ENCODE results near the gene MYOG.

The MYOG gene

DNA sequence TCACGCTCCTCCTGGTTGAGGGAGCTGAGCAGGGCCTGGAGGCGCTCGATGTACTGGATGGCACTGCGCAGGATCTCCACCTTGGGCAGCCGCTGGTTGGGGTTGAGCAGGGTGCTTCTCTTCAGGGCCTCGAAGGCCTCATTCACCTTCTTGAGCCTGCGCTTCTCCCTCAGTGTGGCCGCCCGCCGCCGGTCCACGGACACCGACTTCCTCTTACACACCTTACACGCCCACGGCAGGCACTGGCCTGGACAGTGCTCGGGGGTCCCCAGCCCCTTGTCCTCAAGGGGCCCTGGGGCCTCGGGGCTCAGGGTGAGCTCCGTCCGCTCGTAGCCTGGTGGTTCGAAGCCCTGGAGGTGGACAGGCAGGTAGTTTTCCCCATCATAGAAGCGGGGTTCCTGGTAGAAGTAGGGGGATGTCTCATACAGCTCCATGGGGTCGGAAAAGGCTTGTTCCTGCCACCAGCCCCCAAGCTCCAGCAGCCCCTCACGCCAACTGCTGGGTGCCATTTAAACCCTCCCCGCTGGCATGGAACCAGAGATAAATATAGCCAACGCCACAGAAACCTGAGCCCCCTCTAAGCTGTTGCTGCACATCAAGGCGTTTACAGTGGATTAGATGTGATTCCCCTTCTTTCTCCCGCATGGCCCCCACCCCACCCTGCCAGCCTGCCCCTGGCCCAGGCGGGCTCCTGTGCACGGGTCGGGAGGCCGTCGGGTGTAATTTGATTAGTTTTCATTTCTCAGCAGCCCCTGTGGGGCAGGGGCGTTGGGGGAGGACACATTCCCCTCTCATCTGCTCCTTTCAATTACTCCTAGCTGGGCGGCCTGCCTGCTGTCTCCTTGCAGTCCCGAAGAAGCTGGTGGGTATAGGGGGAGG lies at the start of gene MYOG:
MYOG (minus strand) TSS at position 485 of the 879 bp plus-strand sequence; CDS start at position 434, 51 bp downstream.
- TF ChIP-seq TCF4 (CRISPR knock-in tag; IDR thresholded peaks at IDR 0.05; ENCODE audit: borderline replicate concordance) (no peak), OSR1 (CRISPR knock-in tag; IDR thresholded peaks at IDR 0.05) (no peak), ESRRG (CRISPR knock-in tag; IDR thresholded peaks at IDR 0.05) (no peak)
- no peak for ATAC-seq

DNA sequence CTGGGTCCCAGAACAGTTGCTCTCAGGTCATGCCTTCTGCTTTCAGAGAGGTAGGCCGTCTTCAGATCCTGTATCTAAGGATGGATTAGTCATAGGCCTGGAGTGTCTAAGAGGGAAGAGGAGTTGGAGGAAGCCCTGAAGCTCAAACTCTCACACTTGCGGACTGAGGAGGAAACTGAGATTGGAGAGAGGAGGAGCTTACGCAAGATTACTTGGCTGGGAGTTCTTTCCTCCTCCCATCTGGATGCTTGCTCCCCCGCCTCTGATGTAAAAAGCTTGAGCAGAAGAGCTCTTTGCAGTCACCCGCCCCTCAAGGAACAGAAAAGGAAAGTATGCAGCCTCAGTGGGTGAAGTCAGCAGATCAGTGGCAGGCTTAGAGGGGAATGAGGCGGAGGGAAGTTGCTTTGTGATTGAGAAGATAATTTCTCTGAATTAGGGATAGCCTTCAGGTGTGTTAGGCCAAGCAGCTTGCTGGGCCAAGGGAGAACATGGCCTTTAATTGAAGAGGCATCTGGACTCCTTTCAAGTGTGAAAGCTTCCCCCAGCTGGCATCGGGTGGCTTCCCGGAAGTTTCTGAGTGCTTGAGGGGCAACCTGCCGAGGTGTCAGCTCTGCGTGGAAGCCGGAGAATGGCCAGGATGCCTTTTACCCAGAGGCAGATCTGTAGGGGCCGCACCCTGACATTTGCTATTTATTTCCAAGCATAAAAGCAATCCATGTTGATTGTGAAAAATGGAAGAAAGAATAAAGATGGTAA lies 48.3 kb upstream of the MYOG start:
- ATAC-seq: no peak
- TF ChIP-seq, protein P1, sequence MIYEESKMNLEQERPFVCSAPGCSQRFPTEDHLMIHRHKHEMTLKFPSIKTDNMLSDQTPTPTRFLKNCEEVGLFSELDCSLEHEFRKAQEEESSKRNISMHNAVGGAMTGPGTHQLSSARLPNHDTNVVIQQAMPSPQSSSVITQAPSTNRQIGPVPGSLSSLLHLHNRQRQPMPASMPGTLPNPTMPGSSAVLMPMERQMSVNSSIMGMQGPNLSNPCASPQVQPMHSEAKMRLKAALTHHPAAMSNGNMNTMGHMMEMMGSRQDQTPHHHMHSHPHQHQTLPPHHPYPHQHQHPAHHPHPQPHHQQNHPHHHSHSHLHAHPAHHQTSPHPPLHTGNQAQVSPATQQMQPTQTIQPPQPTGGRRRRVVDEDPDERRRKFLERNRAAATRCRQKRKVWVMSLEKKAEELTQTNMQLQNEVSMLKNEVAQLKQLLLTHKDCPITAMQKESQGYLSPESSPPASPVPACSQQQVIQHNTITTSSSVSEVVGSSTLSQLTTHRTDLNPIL (CRISPR knock-in tag; IDR thresholded peaks at IDR 0.05; ENCODE audit: low read depth): no peak
- no peak for TF ChIP-seq ESRRG (CRISPR knock-in tag; IDR thresholded peaks at IDR 0.05)
- no peak for TF ChIP-seq ZNF565 (CRISPR knock-in tag; conservative IDR thresholded peaks at IDR 0.05; ENCODE audit: low read depth)
- no peak for TF ChIP-seq PPARA (CRISPR knock-in tag; IDR thresholded peaks at IDR 0.05; ENCODE audit: borderline replicate concordance)
- no peak for TF ChIP-seq TCF4 (CRISPR knock-in tag; IDR thresholded peaks at IDR 0.05; ENCODE audit: borderline replicate concordance)
- TF ChIP-seq ARNTL (CRISPR knock-in tag; IDR thresholded peaks at IDR 0.05; ENCODE audit: borderline replicate concordance, low read depth): no peak
- TF ChIP-seq OSR1 (CRISPR knock-in tag; IDR thresholded peaks at IDR 0.05): no peak
- no peak for TF ChIP-seq CSDC2 (CRISPR knock-in tag; IDR thresholded peaks at IDR 0.05)
- no peak for TF ChIP-seq ZNF70 (CRISPR knock-in tag; IDR thresholded peaks at IDR 0.05)

DNA sequence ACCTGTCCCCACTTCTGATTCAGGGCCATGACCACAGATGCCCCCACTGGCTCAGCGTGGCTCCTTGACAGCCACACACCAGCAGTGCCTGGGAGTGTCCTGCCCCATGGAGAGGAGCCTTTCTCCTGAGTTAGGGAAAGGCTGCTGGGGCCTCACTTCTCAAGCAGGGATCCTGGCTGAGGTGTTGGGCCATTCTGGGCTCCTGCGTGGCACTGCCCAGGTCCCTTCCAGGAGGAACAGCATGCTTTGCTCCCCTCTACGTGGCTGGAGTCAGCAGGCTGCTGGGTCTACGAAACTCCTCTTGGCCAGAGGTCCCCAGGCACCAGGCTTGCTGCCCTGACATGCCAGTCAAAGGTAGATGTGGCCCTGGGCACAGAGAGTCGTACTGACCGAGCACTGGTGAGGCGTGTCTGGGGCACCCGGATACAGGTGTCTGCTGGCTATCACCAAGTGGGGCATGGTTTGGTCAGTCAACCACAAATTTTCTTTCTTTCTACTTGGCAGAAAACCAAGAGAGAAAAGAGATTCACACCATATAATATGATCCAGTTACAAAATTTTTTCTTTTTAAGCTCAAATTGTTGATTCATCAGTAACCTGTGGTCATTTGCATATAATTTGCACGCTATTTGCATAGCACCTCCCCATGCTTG lies 45.9 kb upstream of the MYOG start:
- ATAC-seq: no peak
- TF ChIP-seq ZNF70 (CRISPR knock-in tag; IDR thresholded peaks at IDR 0.05) (no peak), ESRRG (CRISPR knock-in tag; IDR thresholded peaks at IDR 0.05) (no peak), ZNF8 (CRISPR knock-in tag; IDR thresholded peaks at IDR 0.05) (no peak), ZFP30 (CRISPR knock-in tag; IDR thresholded peaks at IDR 0.05) (no peak), ZNF565 (CRISPR knock-in tag; conservative IDR thresholded peaks at IDR 0.05; ENCODE audit: low read depth) (no peak), OSR1 (CRISPR knock-in tag; IDR thresholded peaks at IDR 0.05) (no peak), RARB (CRISPR knock-in tag; IDR thresholded peaks at IDR 0.05) (no peak), BACH2 (CRISPR knock-in tag; IDR thresholded peaks at IDR 0.05; ENCODE audit: borderline replicate concordance) (no peak), GLIS3 (CRISPR knock-in tag; IDR thresholded peaks at IDR 0.05) (no peak), CSDC2 (CRISPR knock-in tag; IDR thresholded peaks at IDR 0.05) (no peak), ARNTL (CRISPR knock-in tag; IDR thresholded peaks at IDR 0.05; ENCODE audit: borderline replicate concordance, low read depth) (no peak), TCF4 (CRISPR knock-in tag; IDR thresholded peaks at IDR 0.05; ENCODE audit: borderline replicate concordance) (no peak), TOX (CRISPR knock-in tag; IDR thresholded peaks at IDR 0.05; ENCODE audit: borderline replicate concordance) (no peak)
- TF ChIP-seq, protein P1 (CRISPR knock-in tag; IDR thresholded peaks at IDR 0.05; ENCODE audit: low read depth): no peak
- TF ChIP-seq, protein P2, sequence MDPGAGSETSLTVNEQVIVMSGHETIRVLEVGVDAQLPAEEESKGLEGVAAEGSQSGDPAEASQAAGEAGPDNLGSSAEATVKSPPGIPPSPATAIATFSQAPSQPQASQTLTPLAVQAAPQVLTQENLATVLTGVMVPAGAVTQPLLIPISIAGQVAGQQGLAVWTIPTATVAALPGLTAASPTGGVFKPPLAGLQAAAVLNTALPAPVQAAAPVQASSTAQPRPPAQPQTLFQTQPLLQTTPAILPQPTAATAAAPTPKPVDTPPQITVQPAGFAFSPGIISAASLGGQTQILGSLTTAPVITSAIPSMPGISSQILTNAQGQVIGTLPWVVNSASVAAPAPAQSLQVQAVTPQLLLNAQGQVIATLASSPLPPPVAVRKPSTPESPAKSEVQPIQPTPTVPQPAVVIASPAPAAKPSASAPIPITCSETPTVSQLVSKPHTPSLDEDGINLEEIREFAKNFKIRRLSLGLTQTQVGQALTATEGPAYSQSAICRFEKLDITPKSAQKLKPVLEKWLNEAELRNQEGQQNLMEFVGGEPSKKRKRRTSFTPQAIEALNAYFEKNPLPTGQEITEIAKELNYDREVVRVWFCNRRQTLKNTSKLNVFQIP (CRISPR knock-in tag; IDR thresholded peaks at IDR 0.05; ENCODE audit: borderline replicate concordance, low read depth): no peak
- TF ChIP-seq, protein P3, sequence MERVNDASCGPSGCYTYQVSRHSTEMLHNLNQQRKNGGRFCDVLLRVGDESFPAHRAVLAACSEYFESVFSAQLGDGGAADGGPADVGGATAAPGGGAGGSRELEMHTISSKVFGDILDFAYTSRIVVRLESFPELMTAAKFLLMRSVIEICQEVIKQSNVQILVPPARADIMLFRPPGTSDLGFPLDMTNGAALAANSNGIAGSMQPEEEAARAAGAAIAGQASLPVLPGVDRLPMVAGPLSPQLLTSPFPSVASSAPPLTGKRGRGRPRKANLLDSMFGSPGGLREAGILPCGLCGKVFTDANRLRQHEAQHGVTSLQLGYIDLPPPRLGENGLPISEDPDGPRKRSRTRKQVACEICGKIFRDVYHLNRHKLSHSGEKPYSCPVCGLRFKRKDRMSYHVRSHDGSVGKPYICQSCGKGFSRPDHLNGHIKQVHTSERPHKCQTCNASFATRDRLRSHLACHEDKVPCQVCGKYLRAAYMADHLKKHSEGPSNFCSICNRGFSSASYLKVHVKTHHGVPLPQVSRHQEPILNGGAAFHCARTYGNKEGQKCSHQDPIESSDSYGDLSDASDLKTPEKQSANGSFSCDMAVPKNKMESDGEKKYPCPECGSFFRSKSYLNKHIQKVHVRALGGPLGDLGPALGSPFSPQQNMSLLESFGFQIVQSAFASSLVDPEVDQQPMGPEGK (CRISPR knock-in tag; IDR thresholded peaks at IDR 0.05; ENCODE audit: borderline replicate concordance): no peak

Measured in SK-N-SH treated with all-trans-retinoic acid at 6 μM for 48 hours (cell line).